ENCODE measurements around the gene MDH2.

DNA sequence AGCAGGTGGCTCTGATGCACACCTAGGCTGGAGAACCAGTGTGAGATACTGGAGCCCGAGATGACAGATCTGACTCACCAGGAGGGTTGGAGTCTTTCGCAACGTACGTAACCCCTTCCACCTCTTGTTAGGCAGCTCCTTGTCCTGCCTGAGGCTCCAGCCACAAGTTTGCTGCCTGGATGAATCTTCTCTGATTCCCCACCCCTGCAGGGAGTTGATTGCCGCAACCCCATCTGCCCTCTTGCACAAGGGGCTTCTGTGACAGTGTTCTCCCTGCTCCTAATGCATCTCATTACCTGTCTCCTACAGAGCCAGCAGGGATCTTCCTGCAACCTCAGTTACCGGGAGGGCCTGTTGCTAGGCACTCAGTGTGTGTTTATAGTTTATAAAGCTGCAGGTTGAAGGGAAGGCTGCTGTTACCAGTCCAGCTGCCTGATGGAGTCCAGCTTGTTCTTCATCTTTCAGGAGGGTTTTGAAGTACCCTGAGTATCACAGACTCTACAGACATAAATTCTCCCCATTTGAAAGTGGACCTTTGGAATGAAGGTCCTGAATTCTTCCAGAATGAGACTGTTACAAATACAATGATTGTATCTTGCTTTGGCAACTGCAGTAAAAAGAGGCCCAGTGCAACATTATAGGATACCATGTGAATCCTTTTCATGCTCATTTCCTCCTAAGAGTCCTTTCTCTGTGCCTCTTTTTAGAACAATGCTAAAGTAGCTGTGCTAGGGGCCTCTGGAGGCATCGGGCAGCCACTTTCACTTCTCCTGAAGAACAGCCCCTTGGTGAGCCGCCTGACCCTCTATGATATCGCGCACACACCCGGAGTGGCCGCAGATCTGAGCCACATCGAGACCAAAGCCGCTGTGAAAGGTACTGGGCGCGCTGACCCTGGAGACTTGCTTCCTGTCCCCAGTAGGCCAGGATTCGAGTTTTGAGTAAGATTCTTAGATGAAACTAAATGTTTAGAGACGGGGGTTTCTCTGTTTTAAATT lies 6.5 kb downstream of the MDH2 start:
- TF ChIP-seq ISL1 (CRISPR knock-in tag; IDR thresholded peaks at IDR 0.05) (no peak), RARB (CRISPR knock-in tag; IDR thresholded peaks at IDR 0.05) (no peak), CSDC2 (CRISPR knock-in tag; IDR thresholded peaks at IDR 0.05) (no peak), ZNF565 (CRISPR knock-in tag; conservative IDR thresholded peaks at IDR 0.05; ENCODE audit: low read depth) (no peak), OSR1 (CRISPR knock-in tag; IDR thresholded peaks at IDR 0.05) (no peak)
- TF ChIP-seq, protein P1, sequence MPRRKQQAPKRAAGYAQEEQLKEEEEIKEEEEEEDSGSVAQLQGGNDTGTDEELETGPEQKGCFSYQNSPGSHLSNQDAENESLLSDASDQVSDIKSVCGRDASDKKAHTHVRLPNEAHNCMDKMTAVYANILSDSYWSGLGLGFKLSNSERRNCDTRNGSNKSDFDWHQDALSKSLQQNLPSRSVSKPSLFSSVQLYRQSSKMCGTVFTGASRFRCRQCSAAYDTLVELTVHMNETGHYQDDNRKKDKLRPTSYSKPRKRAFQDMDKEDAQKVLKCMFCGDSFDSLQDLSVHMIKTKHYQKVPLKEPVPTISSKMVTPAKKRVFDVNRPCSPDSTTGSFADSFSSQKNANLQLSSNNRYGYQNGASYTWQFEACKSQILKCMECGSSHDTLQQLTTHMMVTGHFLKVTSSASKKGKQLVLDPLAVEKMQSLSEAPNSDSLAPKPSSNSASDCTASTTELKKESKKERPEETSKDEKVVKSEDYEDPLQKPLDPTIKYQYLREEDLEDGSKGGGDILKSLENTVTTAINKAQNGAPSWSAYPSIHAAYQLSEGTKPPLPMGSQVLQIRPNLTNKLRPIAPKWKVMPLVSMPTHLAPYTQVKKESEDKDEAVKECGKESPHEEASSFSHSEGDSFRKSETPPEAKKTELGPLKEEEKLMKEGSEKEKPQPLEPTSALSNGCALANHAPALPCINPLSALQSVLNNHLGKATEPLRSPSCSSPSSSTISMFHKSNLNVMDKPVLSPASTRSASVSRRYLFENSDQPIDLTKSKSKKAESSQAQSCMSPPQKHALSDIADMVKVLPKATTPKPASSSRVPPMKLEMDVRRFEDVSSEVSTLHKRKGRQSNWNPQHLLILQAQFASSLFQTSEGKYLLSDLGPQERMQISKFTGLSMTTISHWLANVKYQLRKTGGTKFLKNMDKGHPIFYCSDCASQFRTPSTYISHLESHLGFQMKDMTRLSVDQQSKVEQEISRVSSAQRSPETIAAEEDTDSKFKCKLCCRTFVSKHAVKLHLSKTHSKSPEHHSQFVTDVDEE (CRISPR knock-in tag; IDR thresholded peaks at IDR 0.05): no peak
- TF ChIP-seq, protein P2, sequence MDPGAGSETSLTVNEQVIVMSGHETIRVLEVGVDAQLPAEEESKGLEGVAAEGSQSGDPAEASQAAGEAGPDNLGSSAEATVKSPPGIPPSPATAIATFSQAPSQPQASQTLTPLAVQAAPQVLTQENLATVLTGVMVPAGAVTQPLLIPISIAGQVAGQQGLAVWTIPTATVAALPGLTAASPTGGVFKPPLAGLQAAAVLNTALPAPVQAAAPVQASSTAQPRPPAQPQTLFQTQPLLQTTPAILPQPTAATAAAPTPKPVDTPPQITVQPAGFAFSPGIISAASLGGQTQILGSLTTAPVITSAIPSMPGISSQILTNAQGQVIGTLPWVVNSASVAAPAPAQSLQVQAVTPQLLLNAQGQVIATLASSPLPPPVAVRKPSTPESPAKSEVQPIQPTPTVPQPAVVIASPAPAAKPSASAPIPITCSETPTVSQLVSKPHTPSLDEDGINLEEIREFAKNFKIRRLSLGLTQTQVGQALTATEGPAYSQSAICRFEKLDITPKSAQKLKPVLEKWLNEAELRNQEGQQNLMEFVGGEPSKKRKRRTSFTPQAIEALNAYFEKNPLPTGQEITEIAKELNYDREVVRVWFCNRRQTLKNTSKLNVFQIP (CRISPR knock-in tag; IDR thresholded peaks at IDR 0.05; ENCODE audit: borderline replicate concordance, low read depth): no peak

All from SK-N-SH treated with all-trans-retinoic acid at 6 μM for 48 hours (cell line).